Measurements from ENCODE around the gene FOXN3.

GRCh38 chr14:89270439-89271227 lies 146.4 kb downstream of the FOXN3 start:
- TF ChIP-seq CTCF (IDR thresholded peaks at IDR 0.05) (no peak), EP300 (IDR thresholded peaks at IDR 0.05) (no peak), POLR2A (IDR thresholded peaks at IDR 0.05) (no peak)

All from ovary (tissue), 3 donors.